HG02973 (cell line): ENCODE data around the gene PKNOX2.

Experiments used
- ATAC-seq: cut with Tn5 transposase; IDR thresholded peaks from one replicate; pipeline ENCODE4 v1.9.1; 2021; ENCODE audit warnings: moderate library complexity; ENCODE audit not compliant: unreplicated experiment

The PKNOX2 gene

GRCh38 chr11:125305345-125305744 lies 140.8 kb downstream of the PKNOX2 start:
- no peak for ATAC-seq

- no peak for ATAC-seq
Measured at GRCh38 chr11:125306476-125306875, 141.9 kb downstream of the PKNOX2 start.

- no peak for ATAC-seq
Measured at GRCh38 chr11:125308246-125308645, 143.7 kb downstream of the PKNOX2 start.

- ATAC-seq, result no peak
Measured at GRCh38 chr11:125312391-125312790, 147.8 kb downstream of the PKNOX2 start.

DNA sequence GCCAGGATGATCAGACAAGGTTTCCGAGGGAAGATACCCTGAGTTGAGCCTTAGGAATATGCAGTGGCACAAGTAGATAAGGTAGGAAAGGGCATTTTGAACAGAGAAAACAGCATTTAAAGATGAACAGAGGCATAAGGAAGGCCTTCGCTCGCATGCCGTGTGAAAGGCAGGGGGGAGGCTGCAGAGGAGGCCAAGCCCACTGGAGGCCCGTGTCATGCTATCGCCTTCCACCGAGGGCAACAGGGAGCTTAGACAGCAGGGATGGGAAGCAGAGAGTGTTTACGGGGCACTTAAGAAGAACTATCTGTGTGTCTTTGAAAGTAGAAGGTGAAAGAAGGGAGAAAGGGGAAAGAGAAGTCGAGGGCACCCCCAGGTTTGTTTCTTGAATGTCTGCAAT lies 148.3 kb downstream of the PKNOX2 start:
- no peak for ATAC-seq

GRCh38 chr11:125313271-125314219 lies 149.0 kb downstream of the PKNOX2 start:
- no peak for ATAC-seq

GRCh38 chr11:125314276-125315078 lies 149.9 kb downstream of the PKNOX2 start:
- ATAC-seq, result no peak

GRCh38 chr11:125315079-125315740 lies 150.7 kb downstream of the PKNOX2 start:
- no peak for ATAC-seq

DNA sequence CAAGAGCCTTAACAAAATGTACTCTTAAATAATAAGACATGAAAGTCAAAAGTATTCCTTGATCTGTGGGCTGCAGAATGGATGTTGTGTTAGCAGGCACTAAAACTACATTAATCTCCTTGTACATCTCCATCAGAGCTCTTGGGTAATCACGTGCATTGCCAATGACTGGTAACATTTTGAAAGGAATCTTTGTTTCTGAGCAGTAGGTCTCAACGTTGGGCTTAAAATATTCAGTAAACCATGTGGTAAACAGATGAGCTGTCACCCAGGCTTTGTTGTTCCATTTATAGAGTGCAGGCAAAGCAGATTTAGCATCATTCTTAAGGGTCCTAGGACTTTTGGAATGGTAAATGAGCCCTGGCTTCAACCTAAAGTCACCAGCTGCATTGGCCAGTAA lies 152.9 kb downstream of the PKNOX2 start:
- ATAC-seq, result no peak

DNA sequence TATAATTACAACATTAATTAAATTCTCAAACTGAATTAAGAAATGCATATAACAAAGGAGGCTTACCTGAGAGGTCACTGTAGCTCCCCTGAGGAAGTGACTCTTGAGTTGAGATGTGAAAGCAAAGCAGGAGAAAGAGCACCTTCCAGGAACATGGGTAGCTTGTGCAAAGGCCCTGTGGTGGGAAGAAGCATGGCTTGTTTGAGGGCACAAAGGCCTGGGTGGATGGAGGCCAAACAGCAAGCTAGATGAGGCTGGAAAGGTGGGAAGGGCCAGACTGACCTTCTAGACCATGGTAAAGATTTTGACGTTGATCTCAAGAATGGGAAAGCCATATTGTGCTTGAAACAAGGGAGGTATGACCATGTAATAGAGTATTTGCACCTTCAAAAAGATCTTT lies 155.1 kb downstream of the PKNOX2 start:
- ATAC-seq, result no peak

DNA sequence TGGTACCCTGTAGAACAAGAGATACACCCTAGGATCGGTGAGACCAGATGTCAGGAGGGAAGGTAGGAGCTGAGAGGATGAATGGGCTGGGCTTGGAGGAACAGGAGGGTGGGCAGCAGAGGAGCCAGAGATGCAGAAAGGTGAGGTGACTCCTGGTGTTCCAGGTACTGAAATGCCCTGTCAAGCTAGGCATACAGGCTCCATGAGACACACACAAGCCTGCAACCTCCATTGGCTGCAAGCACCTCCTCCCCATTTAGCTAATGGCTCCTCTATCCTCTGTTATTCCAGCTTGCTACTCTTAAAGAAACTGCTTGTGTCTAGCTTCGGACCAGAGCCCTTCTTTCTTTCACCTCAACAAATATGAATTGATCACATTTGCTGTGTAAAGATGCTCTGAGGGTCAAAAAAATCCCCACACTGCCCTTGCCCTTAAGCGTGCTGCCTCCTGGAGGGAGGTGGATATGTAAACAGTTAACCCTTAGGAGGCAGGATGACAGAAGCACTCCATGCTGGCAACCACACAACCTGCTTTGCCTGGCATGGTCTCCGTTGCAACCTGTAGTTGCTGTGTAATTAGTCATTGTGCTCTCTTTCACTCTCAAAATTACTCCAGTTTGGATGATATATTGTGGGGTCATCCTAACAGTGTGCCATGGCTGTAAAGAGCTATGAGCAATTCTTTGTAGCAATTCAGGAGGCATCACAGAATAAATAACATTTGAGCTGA lies 156.0 kb downstream of the PKNOX2 start:
- ATAC-seq, result no peak

GRCh38 chr11:125322289-125322688 lies 157.7 kb downstream of the PKNOX2 start:
- ATAC-seq, result no peak

GRCh38 chr11:125325196-125325595 lies 160.6 kb downstream of the PKNOX2 start:
- no peak for ATAC-seq

- no peak for ATAC-seq
Measured at GRCh38 chr11:125326126-125326525, 161.6 kb downstream of the PKNOX2 start.

DNA sequence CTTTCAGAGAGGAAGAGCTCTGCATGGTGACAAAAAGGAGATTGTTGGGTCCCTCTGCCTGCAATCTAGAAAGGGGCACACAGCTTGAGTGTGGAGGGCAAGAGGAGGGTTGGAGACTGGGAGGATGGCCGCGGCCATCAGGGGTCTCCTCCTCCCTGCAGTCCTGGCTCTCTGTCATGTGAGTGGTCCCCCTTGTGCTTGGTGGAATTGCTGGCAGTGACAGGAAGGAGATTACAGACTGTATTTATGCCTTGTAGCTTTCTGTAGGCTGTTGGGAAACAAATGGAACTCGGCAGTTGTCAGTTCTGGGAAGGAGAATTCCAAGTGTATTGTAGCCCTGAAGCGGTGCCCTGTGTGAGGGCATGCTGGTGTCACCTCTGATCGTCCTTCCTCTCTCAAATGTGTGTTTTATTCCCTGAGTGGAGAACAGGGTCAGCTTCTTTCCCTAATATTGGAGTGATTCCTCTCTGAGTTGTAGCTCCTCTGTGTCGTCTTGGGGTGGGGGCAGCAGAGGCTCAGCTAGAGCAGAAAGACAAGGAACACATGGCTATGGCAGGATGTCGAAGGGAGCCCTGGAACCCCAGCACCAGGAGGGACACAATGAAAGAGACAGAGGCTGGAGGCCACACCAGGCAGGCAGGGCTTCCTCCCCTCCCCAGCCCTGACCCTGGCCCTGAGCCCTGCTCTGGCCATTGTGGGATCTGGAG lies 163.1 kb downstream of the PKNOX2 start:
- no peak for ATAC-seq

GRCh38 chr11:125328225-125328580 lies 163.7 kb downstream of the PKNOX2 start:
- no peak for ATAC-seq

- no peak for ATAC-seq
Measured at GRCh38 chr11:125329786-125330185, 165.2 kb downstream of the PKNOX2 start.

GRCh38 chr11:125330462-125331325 lies 166.1 kb downstream of the PKNOX2 start:
- ATAC-seq, result no peak

DNA sequence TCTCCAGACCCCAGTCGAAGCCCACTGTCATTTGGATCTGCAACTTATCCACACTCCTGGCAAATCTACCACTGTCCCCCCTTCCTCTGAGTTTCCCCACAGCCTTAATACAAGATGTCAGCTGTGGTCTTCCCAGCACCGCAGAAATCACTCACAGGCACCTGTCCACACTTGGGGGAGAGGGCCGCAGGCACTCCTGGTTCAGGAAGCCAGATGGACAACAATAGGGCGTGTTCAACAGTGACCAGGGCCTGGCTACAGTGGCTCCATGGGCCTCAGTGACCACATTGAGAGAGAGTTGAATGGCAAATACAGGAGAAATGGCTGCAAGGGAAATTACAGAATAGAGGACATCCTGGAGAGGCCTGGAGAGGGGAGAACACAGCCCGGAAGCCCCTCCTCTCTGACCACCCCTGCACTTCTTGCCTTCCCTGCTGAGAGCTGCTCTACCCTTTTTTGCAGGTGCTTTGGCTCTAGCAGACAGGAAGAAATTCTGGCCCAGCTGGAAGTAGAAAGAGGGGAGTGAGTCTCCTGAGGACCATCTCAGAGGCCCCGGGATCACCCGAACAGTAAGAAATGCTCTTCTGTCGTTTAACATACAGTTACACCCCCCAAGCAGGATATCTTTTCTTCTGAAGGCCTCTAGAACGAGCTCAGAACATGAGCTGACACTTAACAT lies 166.9 kb downstream of the PKNOX2 start:
- ATAC-seq, result no peak
